Measurements from ENCODE around the gene CDKAL1.

The CDKAL1 gene

GRCh38 chr6:20699402-20699801, 165.1 kb downstream of the CDKAL1 start:
- Mint-ChIP-seq H3K9me3 (no peaks in the 10 kb centered on the region), H3K4me1 (peaks cover 23% of the 10 kb centered on the region), H3K27ac (no peak overlapping the region), H3K36me3 (peaks cover 3% of the 10 kb centered on the region), H3K4me3 (no peak overlapping the region), H3K27me3 (no peaks in the 10 kb centered on the region)
- DNase-seq (ENCODE audit: low spot score in 2 of 2) (no peak), ATAC-seq (ENCODE audit: low read depth) (no peak)

GRCh38 chr6:20700375-20700774, 166.1 kb downstream of the CDKAL1 start:
- DNase-seq (ENCODE audit: low spot score in 2 of 2): no peak
- Mint-ChIP-seq H3K9me3 (no peaks in the 10 kb centered on the region), H3K27me3 (no peaks in the 10 kb centered on the region), H3K36me3 (peaks cover 3% of the 10 kb centered on the region), H3K4me3 (no peak overlapping the region), H3K27ac (no peak overlapping the region), H3K4me1 (peaks cover 23% of the 10 kb centered on the region)
- ATAC-seq (ENCODE audit: low read depth): no peak

GRCh38 chr6:20702366-20702765, 168.1 kb downstream of the CDKAL1 start:
- ATAC-seq (ENCODE audit: low read depth): no peak
- H3K4me3 Mint-ChIP-seq: no peak overlapping the region
- peaks cover 1% of the 10 kb centered on the region for H3K36me3 Mint-ChIP-seq
- H3K4me1 Mint-ChIP-seq: peaks cover 29% of the 10 kb centered on the region
- no peaks in the 10 kb centered on the region for H3K9me3 Mint-ChIP-seq
- DNase-seq (ENCODE audit: low spot score in 2 of 2): no peak
- no peaks in the 10 kb centered on the region for H3K27me3 Mint-ChIP-seq
- no peak overlapping the region for H3K27ac Mint-ChIP-seq

- no peaks in the 10 kb centered on the region for H3K27me3 Mint-ChIP-seq
- ATAC-seq (ENCODE audit: low read depth) (no peak), DNase-seq (ENCODE audit: low spot score in 2 of 2) (no peak)
- peaks cover 29% of the 10 kb centered on the region for H3K4me1 Mint-ChIP-seq
- no peaks in the 10 kb centered on the region for H3K9me3 Mint-ChIP-seq
- H3K4me3 Mint-ChIP-seq: no peak overlapping the region
- H3K27ac Mint-ChIP-seq: no peak overlapping the region
- peaks cover 1% of the 10 kb centered on the region for H3K36me3 Mint-ChIP-seq
These were observed 168.8 kb downstream of the CDKAL1 start for GRCh38 chr6:20703049-20703448.

GRCh38 chr6:20704325-20705025, 170.2 kb downstream of the CDKAL1 start:
- no peaks in the 10 kb centered on the region for H3K9me3 Mint-ChIP-seq
- DNase-seq (ENCODE audit: low spot score in 2 of 2) (no peak), ATAC-seq (ENCODE audit: low read depth) (no peak)
- H3K36me3 Mint-ChIP-seq: peaks cover 1% of the 10 kb centered on the region
- no peak overlapping the region for H3K27ac Mint-ChIP-seq
- no peaks in the 10 kb centered on the region for H3K27me3 Mint-ChIP-seq
- peaks cover 30% of the 10 kb centered on the region for H3K4me1 Mint-ChIP-seq
- H3K4me3 Mint-ChIP-seq: no peak overlapping the region

- H3K27ac Mint-ChIP-seq: no peak overlapping the region
- no peak for ATAC-seq (ENCODE audit: low read depth)
- H3K36me3 Mint-ChIP-seq: peaks cover 1% of the 10 kb centered on the region
- peaks cover 30% of the 10 kb centered on the region for H3K4me1 Mint-ChIP-seq
- DNase-seq (ENCODE audit: low spot score in 2 of 2): no peak
- no peaks in the 10 kb centered on the region for H3K27me3 Mint-ChIP-seq
- no peaks in the 10 kb centered on the region for H3K9me3 Mint-ChIP-seq
- H3K4me3 Mint-ChIP-seq: no peak overlapping the region
These were observed 171.5 kb downstream of the CDKAL1 start for GRCh38 chr6:20705741-20706140.

GRCh38 chr6:20706238-20706938, 172.1 kb downstream of the CDKAL1 start:
- Mint-ChIP-seq H3K9me3 (no peaks in the 10 kb centered on the region), H3K36me3 (no peaks in the 10 kb centered on the region), H3K27me3 (no peaks in the 10 kb centered on the region), H3K4me3 (no peak overlapping the region), H3K4me1 (peaks cover 29% of the 10 kb centered on the region), H3K27ac (no peak overlapping the region)
- ATAC-seq (ENCODE audit: low read depth): no peak
- DNase-seq (ENCODE audit: low spot score in 2 of 2): no peak

- DNase-seq (ENCODE audit: low spot score in 2 of 2) (no peak), ATAC-seq (ENCODE audit: low read depth) (no peak)
- no peak overlapping the region for H3K4me3 Mint-ChIP-seq
- H3K36me3 Mint-ChIP-seq: no peaks in the 10 kb centered on the region
- H3K27me3 Mint-ChIP-seq: no peaks in the 10 kb centered on the region
- H3K9me3 Mint-ChIP-seq: no peaks in the 10 kb centered on the region
- peaks cover 24% of the 10 kb centered on the region for H3K4me1 Mint-ChIP-seq
- H3K27ac Mint-ChIP-seq: no peak overlapping the region
These were observed 172.8 kb downstream of the CDKAL1 start for GRCh38 chr6:20706939-20707485.

GRCh38 chr6:20707870-20708269, 173.6 kb downstream of the CDKAL1 start:
- H3K4me1 Mint-ChIP-seq: peaks cover 18% of the 10 kb centered on the region

GRCh38 chr6:20708367-20709124, 174.3 kb downstream of the CDKAL1 start:
- peaks cover 2% of the 10 kb centered on the region for H3K36me3 Mint-ChIP-seq
- no peaks in the 10 kb centered on the region for H3K9me3 Mint-ChIP-seq
- H3K4me1 Mint-ChIP-seq: peaks cover 18% of the 10 kb centered on the region
- DNase-seq (ENCODE audit: low spot score in 2 of 2): no peak
- H3K4me3 Mint-ChIP-seq: no peak overlapping the region
- H3K27me3 Mint-ChIP-seq: no peaks in the 10 kb centered on the region
- ATAC-seq (ENCODE audit: low read depth): no peak
- H3K27ac Mint-ChIP-seq: no peak overlapping the region

More at GRCh38 chr6:20707870-20708269, 173.6 kb downstream of the CDKAL1 start:
- Mint-ChIP-seq H3K27me3 (no peaks in the 10 kb centered on the region), H3K36me3 (peaks cover 2% of the 10 kb centered on the region), H3K27ac (no peak overlapping the region), H3K4me3 (no peak overlapping the region), H3K9me3 (no peaks in the 10 kb centered on the region)
- ATAC-seq (ENCODE audit: low read depth): no peak
- DNase-seq (ENCODE audit: low spot score in 2 of 2): no peak

- ATAC-seq (ENCODE audit: low read depth): no peak
These were observed 175.2 kb downstream of the CDKAL1 start for GRCh38 chr6:20709451-20709850.

GRCh38 chr6:20710341-20710740, 176.1 kb downstream of the CDKAL1 start:
- ATAC-seq (ENCODE audit: low read depth): no peak
- H3K4me1 Mint-ChIP-seq: peaks cover 13% of the 10 kb centered on the region
- no peaks in the 10 kb centered on the region for H3K9me3 Mint-ChIP-seq
- no peaks in the 10 kb centered on the region for H3K27me3 Mint-ChIP-seq
- DNase-seq (ENCODE audit: low spot score in 2 of 2): no peak
- H3K27ac Mint-ChIP-seq: no peak overlapping the region
- H3K36me3 Mint-ChIP-seq: peaks cover 2% of the 10 kb centered on the region
- H3K4me3 Mint-ChIP-seq: no peak overlapping the region

More at GRCh38 chr6:20709451-20709850, 175.2 kb downstream of the CDKAL1 start:
- H3K27me3 Mint-ChIP-seq: no peaks in the 10 kb centered on the region
- no peak for DNase-seq (ENCODE audit: low spot score in 2 of 2)
- H3K4me3 Mint-ChIP-seq: no peak overlapping the region
- peaks cover 2% of the 10 kb centered on the region for H3K36me3 Mint-ChIP-seq
- H3K27ac Mint-ChIP-seq: no peak overlapping the region
- peaks cover 13% of the 10 kb centered on the region for H3K4me1 Mint-ChIP-seq
- no peaks in the 10 kb centered on the region for H3K9me3 Mint-ChIP-seq

- DNase-seq (ENCODE audit: low spot score in 2 of 2): no peak
- Mint-ChIP-seq H3K27ac (no peak overlapping the region), H3K4me1 (peaks cover 5% of the 10 kb centered on the region), H3K9me3 (no peaks in the 10 kb centered on the region), H3K4me3 (no peak overlapping the region), H3K27me3 (no peaks in the 10 kb centered on the region), H3K36me3 (peaks cover 2% of the 10 kb centered on the region)
- ATAC-seq (ENCODE audit: low read depth): no peak
These were observed 177.3 kb downstream of the CDKAL1 start for GRCh38 chr6:20711518-20711917.

GRCh38 chr6:20712011-20712410, 177.8 kb downstream of the CDKAL1 start:
- no peak for DNase-seq (ENCODE audit: low spot score in 2 of 2)
- Mint-ChIP-seq H3K36me3 (peaks cover 2% of the 10 kb centered on the region), H3K27me3 (no peaks in the 10 kb centered on the region), H3K4me3 (no peak overlapping the region), H3K9me3 (no peaks in the 10 kb centered on the region), H3K4me1 (peaks cover 5% of the 10 kb centered on the region), H3K27ac (no peak overlapping the region)
- ATAC-seq (ENCODE audit: low read depth): no peak
